Testis (tissue), 3 donors: Measurements from ENCODE around the gene HOXC9. TPM values are rescaled to one million over a fixed set of nuclear protein-coding genes. Genes with fewer than 3 reads are reported as not detected.

Source experiments
- DNase-seq: peaks from one replicate; pipeline ENCODE4 v3.0.0-alpha.2; 2019
- H3K27ac ChIP-seq, 2 donors: fragments of 200-600 bp; sonication (generic); one replicate each; pipeline ENCODE4 v1.5.1; 2019
- H3K27me3 ChIP-seq: fragments of 200-600 bp; sonication (generic); one replicate; pipeline ENCODE4 v1.5.1; 2019
- H3K36me3 ChIP-seq: fragments of 200-600 bp; sonication (generic); one replicate; pipeline ENCODE4 v1.5.1; 2017; ENCODE audit warnings: low read depth; ENCODE audit errors: missing control alignments
- H3K4me1 ChIP-seq: fragments of 200-600 bp; sonication (generic); one replicate; pipeline ENCODE4 v1.5.1; 2019
- H3K4me3 ChIP-seq, 2 donors: fragments of 200-600 bp; sonication (generic); one replicate each; pipeline ENCODE4 v1.5.1; 2017 to 2019
- H3K9me3 ChIP-seq: fragments of 200-600 bp; sonication (generic); one replicate; pipeline ENCODE4 v1.5.1; 2017
- CTCF ChIP-seq, 3 experiments: fragments of 450-650 bp in 2 of 3; fragments of 200-600 bp in 1 of 3; sonication (generic) in 1 of 3; IDR thresholded peaks; one replicate each; pipeline ENCODE4 v1.5.1; 2016 to 2019; ENCODE audit warnings: antibody characterized with exemption in 3 of 3, mild to moderate bottlenecking in 2 of 3, moderate library complexity in 1 of 3
- POLR2A ChIP-seq: fragments of 450-650 bp; IDR thresholded peaks from one replicate; pipeline ENCODE4 v1.6.1; 2017; ENCODE audit warnings: antibody characterized with exemption, mild to moderate bottlenecking, moderate library complexity
- WGBS, 2 donors: methylation state at CpG; one replicate each; pipeline ENCODE4 v1.1.5; 2018; 5-methylcytosine and 5-hydroxymethylcytosine counted together
- intact Hi-C: fragments of 100-400 bp; cut with DNase I; formaldehyde crosslinking; loops from one replicate; pipeline ENCODE4 v1.15.1; 2023; ENCODE audit warnings: low total_unique reads
- polyA plus RNA-seq: library from polyadenylated mRNA; stranded (reverse); fragments of 350-450 nt; fragmentation: Illumina TruSeq; extraction: RNeasy Lipid Tissue Mini Kit (QIAGEN cat#74804); gene quantifications from one replicate; pipeline ENCODE4 v1.2.3, GENCODE V29; 2014; ENCODE audit warnings: low read depth, low replicate concordance; ENCODE audit not compliant: insufficient read depth
- total RNA-seq, 2 donors: library from RNA; depleted of rRNA; stranded (reverse); fragments of >200 nt; gene quantifications; one replicate each; pipeline ENCODE4 v1.2.3, GENCODE V29; 2016

Gene HOXC9
- total and polyA plus RNA-seq, 3 donors from 2014 or later = 2.4 to 7.8 (median 6.6) TPM

DNA sequence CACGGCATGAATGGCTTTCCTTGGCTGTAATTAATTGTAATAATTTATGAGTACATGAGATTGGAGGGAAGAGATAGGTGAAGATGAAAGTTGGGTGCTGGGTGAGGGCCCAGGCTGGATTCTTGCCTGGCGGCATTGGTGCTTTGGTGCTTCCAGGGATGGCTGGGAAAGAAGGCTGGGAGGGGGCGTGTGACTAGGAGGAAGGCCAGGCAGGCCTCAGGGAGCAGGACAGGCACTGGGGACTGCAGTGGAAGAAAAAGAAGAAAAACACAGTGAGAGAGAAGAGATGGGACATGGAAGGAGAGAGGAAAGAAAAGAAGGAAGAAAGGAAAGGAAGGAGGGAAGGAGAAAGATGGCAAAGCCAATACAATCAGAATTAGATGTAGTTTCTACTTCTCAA is 3.7 kb downstream of the HOXC9 start:
- Histone ChIP-seq H3K27ac (no peak overlapping the region), H3K36me3 (no peaks in the 10 kb centered on the region), H3K4me3 (no peak overlapping the region), H3K27me3 (no peaks in the 10 kb centered on the region), H3K4me1 (peaks cover 25% of the 10 kb centered on the region), H3K9me3 (no peaks in the 10 kb centered on the region)
- no peak for DNase-seq
- 60 to 77% methylated on average over 3 of the region's 3 CpGs for WGBS, 2 donors
- intact Hi-C loops = loop anchor here (5.0 kb wide), 1 partner anchor 204 kb away; no protein-coding TSS in a partner anchor
- no peak for TF ChIP-seq POLR2A
- no peak for TF ChIP-seq CTCF (IDR thresholded peaks at IDR 0.05)

GRCh38 chr12:54004063-54004840 is 4.3 kb downstream of the HOXC9 start:
- no peak overlapping the region for H3K27ac ChIP-seq
- no peaks in the 10 kb centered on the region for H3K27me3 ChIP-seq
- intact Hi-C loops = loop anchor here (5.0 kb wide), 1 partner anchor 203 kb away; no protein-coding TSS in a partner anchor
- no peak for TF ChIP-seq CTCF (IDR thresholded peaks at IDR 0.05)
- TF ChIP-seq POLR2A = no peak
- DNase-seq = no peak
- H3K4me3 ChIP-seq = no peak overlapping the region
- H3K4me1 ChIP-seq = peaks cover 26% of the 10 kb centered on the region
- WGBS, 2 donors = 46 to 65% methylated on average over 18 to 20 of the region's 20 CpGs
- H3K36me3 ChIP-seq = no peaks in the 10 kb centered on the region
- no peaks in the 10 kb centered on the region for H3K9me3 ChIP-seq

GRCh38 chr12:54004841-54005530 is 5.0 kb downstream of the HOXC9 start:
- no peaks in the 10 kb centered on the region for H3K27me3 ChIP-seq

GRCh38 chr12:54005531-54005852 is 5.5 kb downstream of the HOXC9 start:
- WGBS, 2 donors = 9 to 14% methylated on average over 26 of the region's 26 CpGs
- no peak overlapping the region for H3K27ac ChIP-seq
- intact Hi-C loops = no loop called here

More at GRCh38 chr12:54004841-54005530, 5.0 kb downstream of the HOXC9 start:
- 39 to 43% methylated on average over 25 to 31 of the region's 31 CpGs for WGBS, 2 donors
- peaks cover 33% of the 10 kb centered on the region for H3K4me1 ChIP-seq
- no peak overlapping the region for H3K27ac ChIP-seq
- no peak for TF ChIP-seq CTCF (IDR thresholded peaks at IDR 0.05)
- intact Hi-C loops = loop anchor here (5.0 kb wide), 1 partner anchor 202 kb away; no protein-coding TSS in a partner anchor
- no peak for DNase-seq
- no peaks in the 10 kb centered on the region for H3K9me3 ChIP-seq
- H3K4me3 ChIP-seq = peak overlapping the region in 1 of 2 donors; percentile 6
- H3K36me3 ChIP-seq = no peaks in the 10 kb centered on the region

More at GRCh38 chr12:54005531-54005852, 5.5 kb downstream of the HOXC9 start:
- TF ChIP-seq POLR2A (no peak), CTCF (IDR thresholded peaks at IDR 0.05) (no peak)
- peak overlapping the region; percentile 6 to 13 for H3K4me3 ChIP-seq
- no peaks in the 10 kb centered on the region for H3K27me3 ChIP-seq
- H3K36me3 ChIP-seq = no peaks in the 10 kb centered on the region
- no peak for DNase-seq
- peaks cover 33% of the 10 kb centered on the region for H3K4me1 ChIP-seq
- H3K9me3 ChIP-seq = no peaks in the 10 kb centered on the region
